Middle frontal gyrus (tissue), 1 donor: ENCODE measurements around the gene HPS6.
A peak's percentile ranks its signal among the peaks of the same experiment; 100 is the strongest.

Experiments
- DNase-seq: peaks from one replicate; pipeline ENCODE4 v3.0.0-alpha.2; 2015; ENCODE audit warnings: low spot score; ENCODE audit errors: extremely low spot score

Gene HPS6

GRCh38 chr10:102068216-102068615 lies 3.1 kb downstream of the HPS6 start:
- no peak for DNase-seq

- DNase-seq: no peak
Measured at GRCh38 chr10:102069071-102069470, 3.9 kb downstream of the HPS6 start.

GRCh38 chr10:102072673-102073527 lies 7.8 kb downstream of the HPS6 start:
- DNase-seq: peak; percentile 71

GRCh38 chr10:102083541-102083940 lies 18.4 kb downstream of the HPS6 start:
- no peak for DNase-seq

GRCh38 chr10:102085336-102085735 lies 20.2 kb downstream of the HPS6 start:
- no peak for DNase-seq

- no peak for DNase-seq
Measured at GRCh38 chr10:102086196-102086595, 21.0 kb downstream of the HPS6 start.

GRCh38 chr10:102090772-102091171 lies 25.6 kb downstream of the HPS6 start:
- DNase-seq: no peak

- no peak for DNase-seq
Measured at GRCh38 chr10:102096449-102096848, 31.3 kb downstream of the HPS6 start.

GRCh38 chr10:102101152-102101551 lies 36.0 kb downstream of the HPS6 start:
- no peak for DNase-seq

GRCh38 chr10:102102421-102102820 lies 37.3 kb downstream of the HPS6 start:
- no peak for DNase-seq

GRCh38 chr10:102106998-102107397 lies 41.8 kb downstream of the HPS6 start:
- DNase-seq: no peak

- no peak for DNase-seq
Measured at GRCh38 chr10:102109166-102110116, 44.3 kb downstream of the HPS6 start.

- DNase-seq: no peak
Measured at GRCh38 chr10:102111276-102111675, 46.1 kb downstream of the HPS6 start.

- no peak for DNase-seq
Measured at GRCh38 chr10:102112210-102112817, 47.2 kb downstream of the HPS6 start.

- DNase-seq: no peak
Measured at GRCh38 chr10:102113261-102113955, 48.3 kb downstream of the HPS6 start.

- DNase-seq: no peak
Measured at GRCh38 chr10:102113956-102114857, 49.1 kb downstream of the HPS6 start.

- DNase-seq: peak; percentile 84
Measured at GRCh38 chr10:102114861-102115618, 49.9 kb downstream of the HPS6 start.

GRCh38 chr10:102115775-102116174 lies 50.6 kb downstream of the HPS6 start:
- no peak for DNase-seq

- no peak for DNase-seq
Measured at GRCh38 chr10:102116656-102117055, 51.5 kb downstream of the HPS6 start.
